Endothelial cell of umbilical vein (primary cell): ENCODE results near the gene COTL1. TPM values are rescaled to one million over a fixed set of nuclear protein-coding genes. Genes with fewer than 3 reads are reported as not detected.

Source experiments
- BruUV-seq: library from RNA; stranded (reverse); fragments of 400-500 nt; replicated peaks from 2 replicates; lab custom pipeline; 2021; lab: Mats Ljungman, UMichigan
- CTCF ChIA-PET: fragments of 300-600, 350-600 bp; sonication (Branson Sonifier 250); formaldehyde crosslinking; loops from one replicate; lab custom pipeline; 2021; ENCODE audit warnings: antibody characterized with exemption, inconsistent platforms; lab: Charles Lee
- POLR2A ChIA-PET: fragments of 300-600, 350-600 bp; sonication (Branson Sonifier 250); formaldehyde crosslinking; loops from one replicate; lab custom pipeline; 2021; ENCODE audit warnings: antibody characterized with exemption, inconsistent platforms; lab: Charles Lee
- DNase-seq: peaks from one replicate; pipeline ENCODE4 v3.0.0-alpha.2; 2011; ENCODE audit warnings: low read depth, low spot score
- FAIRE-seq: peaks from 2 replicates; lab custom pipeline; 2011; peaks lifted over from hg19 to GRCh38; lab: Jason Lieb, UNC
- H2AFZ ChIP-seq: 2 replicates; pipeline ENCODE4 v1.6.0; 2012; ENCODE audit warnings: low read depth, low read length, control low read depth, inconsistent platforms
- H3K27ac ChIP-seq: 2 replicates; pipeline ENCODE4 v1.5.1; 2011; ENCODE audit warnings: low read depth, mild to moderate bottlenecking, control low read depth, low read length, moderate library complexity; ENCODE audit not compliant: insufficient read depth
- H3K27me3 ChIP-seq, 2 experiments: 2 replicates each; pipeline versions ENCODE4 v1.6.0 to v1.6.1; 2011; ENCODE audit warnings: low read length in 2 of 2, mixed read lengths in 1 of 2; ENCODE audit not compliant: control insufficient read depth in 2 of 2, insufficient read depth in 2 of 2
- H3K36me3 ChIP-seq, 2 experiments: 2 replicates in 1 of 2; 3 replicates in 1 of 2; pipeline ENCODE4 v1.5.1; 2011; ENCODE audit warnings: low read length in 2 of 2, mild to moderate bottlenecking in 1 of 2, moderate library complexity in 1 of 2; ENCODE audit not compliant: control insufficient read depth in 2 of 2, insufficient read depth in 2 of 2; ENCODE audit errors: extremely low read depth in 1 of 2
- H3K4me1 ChIP-seq: 3 replicates; pipeline ENCODE4 v1.5.1; 2011; ENCODE audit warnings: mild to moderate bottlenecking, low read length; ENCODE audit not compliant: control insufficient read depth, insufficient read depth; ENCODE audit errors: extremely low read depth
- H3K4me2 ChIP-seq: 2 replicates; pipeline ENCODE4 v1.6.1; 2011; ENCODE audit warnings: low read length, control low read depth, mixed read lengths; ENCODE audit not compliant: insufficient read depth
- H3K4me3 ChIP-seq, 3 experiments: fragments of 200-600 bp in 1 of 3; sonication (generic), shearing (Covaris generic) in 1 of 3; replicated peaks in 1 of 3; 2 replicates each; pipeline ENCODE4 v1.5.1; 2011 to 2016; ENCODE audit warnings: control low read depth in 3 of 3, low read length in 3 of 3, mild to moderate bottlenecking in 2 of 3, inconsistent platforms in 1 of 3, low read depth in 1 of 3, moderate library complexity in 1 of 3; ENCODE audit not compliant: insufficient read depth in 1 of 3
- H3K79me2 ChIP-seq: 2 replicates; pipeline ENCODE4 v1.6.0; 2012; ENCODE audit warnings: low read length, inconsistent platforms; ENCODE audit not compliant: control insufficient read depth, insufficient read depth
- H3K9ac ChIP-seq: replicated peaks from 2 replicates; pipeline ENCODE3; 2011; ENCODE audit warnings: low read length, control low read depth; ENCODE audit not compliant: insufficient read depth; ENCODE audit errors: extremely low read depth
- H3K9me1 ChIP-seq: replicated peaks from 3 replicates; pipeline ENCODE4 v1.6.0; 2011; ENCODE audit warnings: mild to moderate bottlenecking, low read length; ENCODE audit not compliant: control insufficient read depth, insufficient read depth; ENCODE audit errors: extremely low read depth
- H3K9me3 ChIP-seq: replicated peaks from 2 replicates; pipeline ENCODE4 v1.5.1; 2012; ENCODE audit warnings: low read length, inconsistent platforms; ENCODE audit not compliant: control insufficient read depth, insufficient read depth
- H4K20me1 ChIP-seq: replicated peaks from 2 replicates; pipeline ENCODE3; 2011; ENCODE audit warnings: mild to moderate bottlenecking, low read length; ENCODE audit not compliant: control insufficient read depth, insufficient read depth; ENCODE audit errors: extremely low read depth
- CTCF ChIP-seq, 2 donors: IDR thresholded peaks; 1 replicate in 1 of 2; 2 replicates in 1 of 2; pipeline ENCODE4 v1.5.1; 2011; ENCODE audit warnings: low read length in 2 of 2, mild to moderate bottlenecking in 2 of 2, moderate library complexity in 2 of 2, control low read depth in 1 of 2, inconsistent platforms in 1 of 2, low read depth in 1 of 2; ENCODE audit not compliant: insufficient read depth in 1 of 2; ENCODE audit errors: extremely low read depth in 1 of 2
- GATA2 ChIP-seq: IDR thresholded peaks from 2 replicates; pipeline ENCODE4 v1.7.0; 2011; ENCODE audit warnings: low read depth, mild to moderate bottlenecking, moderate library complexity, mixed read lengths, low read length; ENCODE audit not compliant: insufficient read length, insufficient read depth
- POLR2A ChIP-seq: IDR thresholded peaks from 2 replicates; pipeline ENCODE4 v1.6.1; 2012; ENCODE audit warnings: low read depth, mild to moderate bottlenecking, control low read depth, low read length
- POLR2AphosphoS5 ChIP-seq: IDR thresholded peaks from 2 replicates; pipeline ENCODE4 v1.6.1; 2012; ENCODE audit warnings: low read depth, mild to moderate bottlenecking, control low read depth, low read length, moderate library complexity; ENCODE audit not compliant: insufficient read depth
- dilution Hi-C: fragments of 300-500 bp; cut with MboI; formaldehyde crosslinking; loops from one replicate; pipeline ENCODE4 v1.15.0; 2019; ENCODE audit warnings: low sequenced_read_pairs; ENCODE audit not compliant: extremely low pct_ligation_motif_present
- intact Hi-C: fragments of 100-400 bp; cut with micrococcal nuclease; formaldehyde crosslinking; loops from one replicate; pipeline ENCODE4 v1.10.0; 2022
- polyA plus RNA-seq, 4 experiments: library from polyadenylated mRNA; depleted of rRNA in 3 of 4; stranded (reverse) in 3 of 4; unstranded in 1 of 4; fragments of >200 nt; gene quantifications; 2 replicates each; pipeline versions ENCODE4 v1.2.1 to v1.2.3, GENCODE V29; 2011 to 2012; ENCODE audit warnings: missing spikeins in 1 of 4
- total RNA-seq: library from RNA; stranded (reverse); gene quantifications from 2 replicates; pipeline ENCODE4 v1.2.3, GENCODE V29; 2021
- TF ChIP-seq, protein P1 (sequence below): IDR thresholded peaks from 2 replicates; pipeline ENCODE4 v1.6.1; 2011; ENCODE audit not compliant: insufficient read depth, insufficient read length

COTL1 gene
- total and polyA plus RNA-seq, 2 donors (not counting 3 experiments of a cell fraction or from before 2014, with no cell fraction given), result 90.0 to 200 TPM

DNA sequence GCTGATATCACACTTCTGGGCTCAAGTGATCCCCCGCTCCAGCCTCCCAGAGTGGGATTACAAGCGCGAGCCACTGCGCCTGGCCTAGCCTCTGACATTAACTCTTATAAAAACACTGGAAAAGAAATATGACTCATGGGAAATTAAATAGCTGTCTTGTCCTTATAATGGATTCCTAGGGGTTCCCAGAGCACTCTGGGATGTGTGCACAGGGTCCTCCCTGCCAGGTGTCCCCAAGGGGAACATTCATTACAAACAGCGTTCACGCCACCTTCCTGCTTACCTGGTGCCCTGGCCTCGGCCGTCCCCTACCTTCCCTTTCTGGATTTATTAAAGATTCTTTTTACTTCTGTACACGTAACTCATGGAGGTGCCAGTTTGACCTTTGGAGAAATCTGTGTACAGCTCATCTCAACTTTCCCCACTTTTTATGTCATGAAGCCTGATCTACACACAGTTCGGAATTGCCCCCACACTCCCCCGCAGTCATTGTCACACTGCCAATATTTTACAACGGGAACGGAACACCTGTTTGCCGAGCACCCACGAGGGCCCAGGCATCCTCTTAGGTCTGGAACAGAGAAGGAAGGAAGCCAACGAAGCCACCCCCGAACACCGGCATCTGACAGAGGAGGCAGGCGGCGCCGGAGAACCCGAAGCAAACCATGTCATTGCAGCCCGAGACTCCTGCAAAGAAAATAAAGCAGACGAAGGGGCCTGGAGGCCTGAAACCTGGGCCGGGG lies 73.7 kb downstream of the COTL1 start:
- no peaks in the 10 kb centered on the region for H3K27me3 ChIP-seq
- TF ChIP-seq, protein P1, sequence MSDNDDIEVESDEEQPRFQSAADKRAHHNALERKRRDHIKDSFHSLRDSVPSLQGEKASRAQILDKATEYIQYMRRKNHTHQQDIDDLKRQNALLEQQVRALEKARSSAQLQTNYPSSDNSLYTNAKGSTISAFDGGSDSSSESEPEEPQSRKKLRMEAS, result no peak
- TF ChIP-seq GATA2, result no peak
- TF ChIP-seq POLR2AphosphoS5, result no peak
- no peak for TF ChIP-seq CTCF (IDR thresholded peaks at IDR 0.05; ENCODE audit: extremely low read depth in 1 of 2, insufficient read depth in 1 of 2, low read depth in 1 of 2, low read length in 2 of 2)
- no peak for TF ChIP-seq POLR2A
- H3K4me2 ChIP-seq, result no peak overlapping the region
- no peaks in the 10 kb centered on the region for H3K79me2 ChIP-seq
- H3K9me1 ChIP-seq, result no peaks in the 10 kb centered on the region
- H2AFZ ChIP-seq, result no peak overlapping the region
- no peak overlapping the region for H3K4me3 ChIP-seq
- POLR2A ChIA-PET, result no interaction called here
- peaks cover 30% of the 10 kb centered on the region for H3K4me1 ChIP-seq
- no peaks in the 10 kb centered on the region for H3K9me3 ChIP-seq
- no peak overlapping the region for H3K27ac ChIP-seq
- no TSS peak for BruUV-seq
- FAIRE-seq, result no peak
- intact Hi-C loops (no loop called here), dilution Hi-C loops (no loop called here)
- no peak for DNase-seq
- H3K9ac ChIP-seq, result no peak overlapping the region
- CTCF ChIA-PET, result interaction anchor here (0.9 to 1.6 kb wide), 2 partner anchors 38 to 41 kb away, joined by 3 to 5 read pairs; no protein-coding TSS in a partner anchor
- H3K36me3 ChIP-seq, result no peaks in the 10 kb centered on the region
- H4K20me1 ChIP-seq, result no peaks in the 10 kb centered on the region
